COLO668 (cell line): ENCODE measurements around the gene SLC24A4.
"Not testable (repeated sequence)": the region's sequence is repeated elsewhere in the genome, so short reads cannot be mapped to it uniquely, and the experiment has no call there.

ENCODE experiments used
- DNase-seq: peaks from one replicate; lab custom pipeline; 2025; ENCODE audit not compliant: unreplicated experiment; lab: John Stamatoyannopoulos, UW

Gene SLC24A4

GRCh38 chr14:92398888-92399636 is 76.1 kb downstream of the SLC24A4 start:
- DNase-seq, result no peak

GRCh38 chr14:92400579-92401444 is 77.8 kb downstream of the SLC24A4 start:
- DNase-seq, result no peak

- no peak for DNase-seq
Measured at GRCh38 chr14:92401561-92401960, 78.6 kb downstream of the SLC24A4 start.

GRCh38 chr14:92402500-92402899 is 79.5 kb downstream of the SLC24A4 start:
- DNase-seq, result not testable (repeated sequence)

- no peak for DNase-seq
Measured at GRCh38 chr14:92404018-92404417, 81.1 kb downstream of the SLC24A4 start.

GRCh38 chr14:92404421-92404820 is 81.5 kb downstream of the SLC24A4 start:
- no peak for DNase-seq

GRCh38 chr14:92404938-92405337 is 82.0 kb downstream of the SLC24A4 start:
- no peak for DNase-seq

GRCh38 chr14:92407410-92407809 is 84.4 kb downstream of the SLC24A4 start:
- DNase-seq, result no peak

GRCh38 chr14:92409043-92409442 is 86.1 kb downstream of the SLC24A4 start:
- DNase-seq, result no peak

- DNase-seq, result no peak
Measured at GRCh38 chr14:92411135-92411534, 88.2 kb downstream of the SLC24A4 start.

GRCh38 chr14:92411941-92412340 is 89.0 kb downstream of the SLC24A4 start:
- no peak for DNase-seq

- DNase-seq, result no peak
Measured at GRCh38 chr14:92412912-92413311, 89.9 kb downstream of the SLC24A4 start.

GRCh38 chr14:92413379-92413778 is 90.4 kb downstream of the SLC24A4 start:
- no peak for DNase-seq

- no peak for DNase-seq
Measured at GRCh38 chr14:92414690-92415445, 91.9 kb downstream of the SLC24A4 start.

GRCh38 chr14:92415969-92416368 is 93.0 kb downstream of the SLC24A4 start:
- no peak for DNase-seq

- no peak for DNase-seq
Measured at GRCh38 chr14:92416544-92416943, 93.6 kb downstream of the SLC24A4 start.

GRCh38 chr14:92417759-92418158 is 94.8 kb downstream of the SLC24A4 start:
- no peak for DNase-seq

- DNase-seq, result no peak
Measured at GRCh38 chr14:92421751-92422150, 98.8 kb downstream of the SLC24A4 start.

GRCh38 chr14:92425101-92425500 is 102.1 kb downstream of the SLC24A4 start:
- DNase-seq, result no peak

GRCh38 chr14:92426237-92426636 is 103.3 kb downstream of the SLC24A4 start:
- no peak for DNase-seq

GRCh38 chr14:92427096-92427495 is 104.1 kb downstream of the SLC24A4 start:
- DNase-seq, result no peak
